H54 (cell line): ENCODE results near the gene NETO2.
A peak's percentile ranks its signal among the peaks of the same experiment; 100 is the strongest.

ENCODE experiments used
- DNase-seq: peaks from one replicate; pipeline ENCODE4 v3.0.0; 2011; ENCODE audit warnings: low spot score, mixed read lengths; ENCODE audit not compliant: insufficient read length
- FAIRE-seq: peaks from 3 replicates; lab custom pipeline; 2011; peaks lifted over from hg19 to GRCh38; lab: Jason Lieb, UNC
- POLR2A ChIP-seq: IDR thresholded peaks from 2 replicates; pipeline ENCODE4 v1.6.1; 2011; ENCODE audit warnings: low read depth, mild to moderate bottlenecking, low read length

Gene NETO2

DNA sequence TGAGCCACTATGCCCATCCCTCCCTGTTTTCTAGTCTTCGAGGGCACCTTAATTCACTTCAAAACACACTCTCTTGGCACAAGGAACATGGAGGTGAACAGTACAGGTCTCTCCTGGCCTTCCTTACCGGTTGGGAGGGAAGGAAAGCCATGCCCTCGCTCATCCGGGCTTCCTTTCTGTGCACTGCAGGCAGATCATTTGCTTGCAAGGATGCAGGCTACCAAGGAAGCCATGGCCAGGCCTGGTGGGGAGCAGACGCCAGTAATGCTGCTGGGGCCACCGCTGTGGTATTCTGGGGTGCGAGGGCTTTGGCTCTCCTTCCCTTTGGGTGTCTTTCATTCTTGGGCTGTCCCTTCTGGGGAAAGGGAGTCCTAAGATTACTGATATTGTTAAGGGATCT, 89.4 kb downstream of the NETO2 start:
- no peak for DNase-seq
- no peak for FAIRE-seq

GRCh38 chr16:47053895-47054294, 89.8 kb downstream of the NETO2 start:
- DNase-seq (no peak), FAIRE-seq (no peak)
- no peak for TF ChIP-seq POLR2A

More for the DNA sequence above, 89.4 kb downstream of the NETO2 start:
- no peak for TF ChIP-seq POLR2A

DNA sequence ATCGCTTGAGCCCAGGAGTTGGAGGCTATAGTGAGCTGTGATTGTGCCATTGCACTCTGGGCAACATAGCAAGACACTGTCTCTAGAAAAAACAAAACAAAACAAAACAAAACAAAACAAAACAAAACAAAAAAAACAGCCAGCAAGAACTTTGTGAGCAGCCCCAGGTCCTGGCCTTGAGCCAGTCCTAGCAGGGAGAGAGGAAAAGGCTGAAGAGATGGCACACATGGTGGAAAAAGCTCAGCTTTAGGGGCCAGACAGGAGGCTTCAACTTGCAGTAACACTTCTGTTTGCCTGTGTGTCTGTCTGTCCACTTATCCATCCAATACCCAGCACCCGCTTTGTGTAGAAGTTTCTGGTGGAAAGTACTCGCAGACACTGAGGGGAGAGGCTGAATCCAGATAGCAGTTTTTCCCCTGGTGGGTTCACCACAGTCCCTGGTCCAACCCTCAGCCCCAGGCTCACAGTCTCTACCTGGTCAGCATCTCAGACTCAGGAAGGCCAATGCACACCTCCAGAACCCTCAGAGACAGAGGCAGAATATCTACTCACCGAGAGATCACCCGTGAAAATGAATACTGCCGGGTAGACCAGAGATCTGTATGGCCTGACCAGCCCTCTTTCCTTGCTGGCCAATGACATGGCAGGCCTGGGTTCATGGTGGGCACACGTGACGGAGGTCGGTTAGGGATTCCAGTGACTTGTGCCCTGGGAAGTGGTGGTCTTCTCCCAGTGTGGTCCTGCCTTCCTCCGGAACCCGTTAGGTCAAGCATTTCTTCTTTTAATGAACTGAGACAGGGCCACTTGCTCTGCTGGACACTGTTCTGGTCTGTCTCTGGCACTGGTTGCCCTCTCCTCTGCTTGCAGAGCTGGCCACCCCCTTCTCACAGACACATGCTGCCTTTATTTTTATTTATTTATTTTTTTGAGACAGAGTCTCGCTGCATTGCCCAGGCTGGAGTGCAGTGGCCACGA, 90.8 kb downstream of the NETO2 start:
- no peak for FAIRE-seq

GRCh38 chr16:47051031-47051430, 92.7 kb downstream of the NETO2 start:
- FAIRE-seq: no peak
- no peak for TF ChIP-seq POLR2A
- DNase-seq: no peak

More for the DNA sequence above, 90.8 kb downstream of the NETO2 start:
- TF ChIP-seq POLR2A: no peak
- DNase-seq: no peak

DNA sequence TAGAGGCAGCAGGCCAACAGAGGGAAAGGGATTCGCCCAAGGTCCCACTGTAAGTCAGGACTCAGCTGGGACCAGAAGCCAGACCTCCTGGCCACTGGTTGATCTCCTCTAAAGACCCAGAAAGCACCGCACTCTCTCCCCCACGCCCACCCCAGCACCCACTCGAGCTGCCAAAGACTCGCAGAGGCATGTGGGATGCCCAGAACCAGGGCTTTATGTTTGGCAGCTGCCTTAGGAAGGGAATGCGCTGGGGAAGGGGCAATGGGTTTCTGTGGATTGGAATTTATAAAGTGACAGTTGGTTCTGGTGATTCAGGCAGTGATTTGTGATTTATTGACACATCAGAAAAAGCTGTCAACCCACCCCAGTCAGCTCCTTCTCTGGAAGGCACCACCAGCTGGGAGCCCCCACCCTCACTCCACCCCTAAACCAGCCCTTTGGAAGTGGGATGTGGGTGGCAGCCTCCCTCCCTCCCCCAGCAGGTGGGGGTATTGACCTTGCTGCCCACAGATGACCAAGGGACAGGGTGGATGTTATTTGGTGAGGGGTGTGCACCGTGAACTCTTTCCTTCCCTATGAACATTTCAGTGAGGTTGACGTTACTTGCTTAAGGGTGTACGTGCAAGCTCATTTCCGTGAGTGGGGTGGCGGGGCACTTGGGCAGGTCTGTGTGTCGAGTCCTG, 93.7 kb downstream of the NETO2 start:
- no peak for FAIRE-seq
- no peak for DNase-seq
- TF ChIP-seq POLR2A: no peak

- TF ChIP-seq POLR2A: no peak
- FAIRE-seq: no peak
These were observed 96.1 kb downstream of the NETO2 start for GRCh38 chr16:47047524-47048203.

DNA sequence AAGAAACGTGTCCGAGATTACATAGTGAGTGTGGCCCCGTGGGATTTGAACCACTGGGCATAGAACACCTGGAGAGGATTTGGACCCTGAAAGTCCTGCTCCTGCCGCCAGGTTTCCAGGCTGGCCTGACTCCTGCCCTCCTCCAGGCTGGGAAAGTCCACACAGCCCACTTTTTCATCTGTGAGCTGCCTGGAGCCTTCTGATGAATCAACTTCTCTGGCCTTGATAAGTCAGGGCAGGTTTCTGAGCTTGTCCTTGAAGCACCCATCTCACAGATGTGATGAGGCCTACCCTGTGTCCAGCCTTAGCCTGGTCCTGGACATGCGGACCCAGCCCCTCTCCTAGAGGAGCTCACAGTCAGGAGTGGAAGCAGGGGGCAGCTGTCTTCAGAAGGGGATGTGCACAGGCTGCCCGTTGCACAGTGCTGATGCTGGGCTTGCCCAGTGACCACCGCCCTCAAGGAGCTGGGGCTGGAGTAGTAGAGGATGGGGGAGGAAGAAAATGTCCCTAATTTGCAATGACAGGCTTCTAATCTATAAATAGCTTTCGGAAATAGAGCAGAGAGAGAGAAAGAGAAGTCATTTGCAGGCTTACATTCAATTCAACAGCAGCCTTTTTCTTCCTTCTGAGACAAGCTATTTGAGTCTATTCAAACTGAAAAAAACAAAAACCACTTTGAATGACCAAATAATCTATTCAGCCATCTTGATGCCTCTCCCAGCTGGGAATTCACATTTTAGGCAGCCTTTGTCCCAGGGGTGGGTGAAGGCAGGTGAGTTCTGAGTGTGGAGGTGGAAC, 96.8 kb downstream of the NETO2 start:
- DNase-seq (no peak), FAIRE-seq (no peak)
- TF ChIP-seq POLR2A: no peak

More at GRCh38 chr16:47047524-47048203, 96.1 kb downstream of the NETO2 start:
- no peak for DNase-seq

DNA sequence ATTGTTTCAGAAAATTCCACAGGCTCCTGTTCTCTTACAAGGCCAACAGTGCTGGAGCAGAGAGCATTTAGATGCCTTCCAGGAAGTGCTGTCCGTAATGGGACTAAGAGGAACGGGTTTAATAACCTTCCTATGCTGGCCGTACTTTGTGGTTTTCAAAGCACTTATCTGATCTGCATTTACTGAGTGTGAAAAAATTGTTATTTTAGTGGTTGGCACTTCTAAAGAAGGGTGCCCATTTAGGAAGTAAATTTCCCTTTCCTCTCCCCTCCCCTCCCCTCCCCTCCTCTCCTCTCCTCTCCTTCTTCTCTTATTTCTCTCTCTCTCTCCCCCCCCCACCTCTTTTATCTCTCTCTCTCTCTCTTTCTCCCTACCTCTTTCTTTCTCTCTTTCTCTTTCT, 98.3 kb downstream of the NETO2 start:
- FAIRE-seq: no peak
- no peak for TF ChIP-seq POLR2A
- DNase-seq: no peak

GRCh38 chr16:47045023-47045422, 98.7 kb downstream of the NETO2 start:
- TF ChIP-seq POLR2A: no peak
- DNase-seq (no peak), FAIRE-seq (no peak)

GRCh38 chr16:47043970-47044684, 99.6 kb downstream of the NETO2 start:
- TF ChIP-seq POLR2A: no peak
- no peak for DNase-seq
- FAIRE-seq: no peak

DNA sequence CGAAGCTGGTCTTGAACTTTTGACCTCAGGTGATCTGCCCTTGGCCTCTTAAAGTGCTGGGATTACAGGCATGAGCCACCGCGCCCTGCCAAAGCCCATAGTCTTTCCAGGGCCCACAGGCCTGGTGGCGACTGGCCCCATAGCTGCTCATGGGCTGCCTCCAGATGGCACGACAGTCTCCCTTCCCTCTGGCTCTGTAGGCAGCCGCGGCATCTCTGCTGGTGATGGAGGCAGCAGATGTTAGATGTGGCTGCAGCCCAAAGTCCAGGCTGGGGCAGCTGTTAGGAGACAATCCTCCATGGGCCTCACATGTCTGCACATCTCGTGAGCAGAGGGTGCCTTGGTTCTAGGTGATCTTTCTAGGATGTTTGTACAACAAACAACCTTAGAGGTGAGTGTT, 100.5 kb downstream of the NETO2 start:
- no peak for TF ChIP-seq POLR2A

GRCh38 chr16:47037746-47038458, 105.8 kb downstream of the NETO2 start:
- DNase-seq (peak; percentile 91), FAIRE-seq (no peak)
- TF ChIP-seq POLR2A: 0 out of 2 replicates have a peak, but pooled peaks have one; percentile 9

More for the DNA sequence above, 100.5 kb downstream of the NETO2 start:
- no peak for FAIRE-seq
- no peak for DNase-seq
